ENCODE measurements around the gene LINGO1. TPM values are rescaled to one million over a fixed set of nuclear protein-coding genes. Genes with fewer than 3 reads are reported as not detected.

Gene LINGO1
- total and polyA plus RNA-seq, 9 of the 15 experiments (the other 6 are each of a cell fraction or from before 2014, with no cell fraction given), result 0.07 to 15.3 (median 2.1) TPM

DNA sequence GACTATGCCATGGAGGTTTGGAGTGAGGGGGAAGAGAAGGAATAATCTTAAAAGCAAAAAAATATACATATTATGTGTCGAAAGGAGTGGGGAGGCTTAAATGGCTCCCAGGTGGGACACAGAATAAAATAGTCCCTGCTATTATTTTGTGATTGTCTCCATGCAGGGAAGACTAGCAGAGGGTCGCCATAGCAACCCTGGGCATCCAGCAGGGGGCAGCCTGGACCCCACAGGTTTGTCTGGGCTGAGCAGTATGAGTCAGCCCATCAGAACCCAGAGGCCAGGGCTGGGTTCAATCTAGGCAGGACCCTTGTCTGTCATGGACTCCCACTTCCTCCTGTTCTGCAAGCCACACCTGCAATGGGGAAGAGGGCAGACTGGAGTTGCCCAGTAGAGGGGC lies 17.6 kb upstream of the LINGO1 start:
- Histone ChIP-seq H3K27me3 (ENCODE audit: control insufficient read depth in 2 of 2, insufficient read depth in 2 of 2, low read length in 2 of 2) (peaks cover 14 to 47% of the 10 kb centered on the region in 2 experiments), H3K9me1 (ENCODE audit: control insufficient read depth, insufficient read depth, low read length) (no peaks in the 10 kb centered on the region), H3K4me2 (ENCODE audit: insufficient read depth, low read length) (no peak overlapping the region), H3K27ac (ENCODE audit: extremely low read depth, low read depth, low read length) (no peak overlapping the region), H3K9ac (ENCODE audit: insufficient read depth in 1 of 2, low read depth in 2 of 2, low read length in 2 of 2) (no peak overlapping the region), H3K79me2 (ENCODE audit: control insufficient read depth, insufficient read depth, low read length) (no peaks in the 10 kb centered on the region), H3K9me3 (replicated peaks; ENCODE audit: control insufficient read depth, insufficient read depth, low read depth, low read length) (no peaks in the 10 kb centered on the region), H3K36me3 (ENCODE audit: control insufficient read depth, insufficient read depth, low read length) (no peaks in the 10 kb centered on the region), H2AFZ (ENCODE audit: low read depth, low read length) (no peak overlapping the region), H3K4me3 (no peak overlapping the region), H4K20me1 (replicated peaks; ENCODE audit: control insufficient read depth, insufficient read depth, low read length) (no peaks in the 10 kb centered on the region; the same call in none of the 2 replicates), H3K4me1 (replicated peaks in 1 of 2; ENCODE audit: control insufficient read depth in 2 of 2, insufficient read depth in 2 of 2, low read length in 2 of 2) (peaks cover 0 to 4% of the 10 kb centered on the region in 2 experiments; a peak in 2 of 5 replicates)
- ATAC-seq (peak; percentile 84), FAIRE-seq (peak; percentile 29), DNase-seq (ENCODE audit: extremely low read depth in 1 of 4, low spot score in 3 of 4) (peak; percentile 62 to 69 (median 68))
- CTCF ChIA-PET (ENCODE audit: low intra/inter-chr PET ratio), result interaction anchor here (1.2 kb wide), 1 partner anchor 171 kb away, joined by 5 read pairs; no protein-coding TSS in a partner anchor
- POLR2A ChIA-PET, result no interaction called here
- intact Hi-C loops (cut with micrococcal nuclease), result no loop called here
- 0% methylated on average over 2 of the region's 2 CpGs for WGBS (ENCODE audit: insufficient coverage, low coverage, missing lambda C conversion rate)
- BruUV-seq (replicated peaks), result no TSS peak
- in situ Hi-C loops (cut with MboI), result no loop called here
- peak in 1 of 2 experiments; percentile 53; a peak in 2 of 4 replicates for TF ChIP-seq RAD21 (CRISPR knock-in tag; conservative IDR thresholded peaks at IDR 0.05 in 1 of 2, IDR thresholded peaks at IDR 0.05 in 1 of 2)
- TF ChIP-seq CCAR2 (IDR thresholded peaks at IDR 0.05; ENCODE audit: low read depth, low read length), result no peak
- TF ChIP-seq JUND (IDR thresholded peaks at IDR 0.05; ENCODE audit: borderline replicate concordance, low read depth, low read length), result peak; percentile 58; the same call in 1 of the 2 replicates
- peak; percentile 47; the same call in 1 of the 3 replicates for TF ChIP-seq JUND (tag; IDR thresholded peaks at IDR 0.05; ENCODE audit: borderline replicate concordance, low read depth, low read length)
- TF ChIP-seq, protein P1, sequence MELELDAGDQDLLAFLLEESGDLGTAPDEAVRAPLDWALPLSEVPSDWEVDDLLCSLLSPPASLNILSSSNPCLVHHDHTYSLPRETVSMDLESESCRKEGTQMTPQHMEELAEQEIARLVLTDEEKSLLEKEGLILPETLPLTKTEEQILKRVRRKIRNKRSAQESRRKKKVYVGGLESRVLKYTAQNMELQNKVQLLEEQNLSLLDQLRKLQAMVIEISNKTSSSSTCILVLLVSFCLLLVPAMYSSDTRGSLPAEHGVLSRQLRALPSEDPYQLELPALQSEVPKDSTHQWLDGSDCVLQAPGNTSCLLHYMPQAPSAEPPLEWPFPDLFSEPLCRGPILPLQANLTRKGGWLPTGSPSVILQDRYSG (tag; conservative IDR thresholded peaks at IDR 0.05; ENCODE audit: low read depth), result no peak
- TF ChIP-seq, protein P2, sequence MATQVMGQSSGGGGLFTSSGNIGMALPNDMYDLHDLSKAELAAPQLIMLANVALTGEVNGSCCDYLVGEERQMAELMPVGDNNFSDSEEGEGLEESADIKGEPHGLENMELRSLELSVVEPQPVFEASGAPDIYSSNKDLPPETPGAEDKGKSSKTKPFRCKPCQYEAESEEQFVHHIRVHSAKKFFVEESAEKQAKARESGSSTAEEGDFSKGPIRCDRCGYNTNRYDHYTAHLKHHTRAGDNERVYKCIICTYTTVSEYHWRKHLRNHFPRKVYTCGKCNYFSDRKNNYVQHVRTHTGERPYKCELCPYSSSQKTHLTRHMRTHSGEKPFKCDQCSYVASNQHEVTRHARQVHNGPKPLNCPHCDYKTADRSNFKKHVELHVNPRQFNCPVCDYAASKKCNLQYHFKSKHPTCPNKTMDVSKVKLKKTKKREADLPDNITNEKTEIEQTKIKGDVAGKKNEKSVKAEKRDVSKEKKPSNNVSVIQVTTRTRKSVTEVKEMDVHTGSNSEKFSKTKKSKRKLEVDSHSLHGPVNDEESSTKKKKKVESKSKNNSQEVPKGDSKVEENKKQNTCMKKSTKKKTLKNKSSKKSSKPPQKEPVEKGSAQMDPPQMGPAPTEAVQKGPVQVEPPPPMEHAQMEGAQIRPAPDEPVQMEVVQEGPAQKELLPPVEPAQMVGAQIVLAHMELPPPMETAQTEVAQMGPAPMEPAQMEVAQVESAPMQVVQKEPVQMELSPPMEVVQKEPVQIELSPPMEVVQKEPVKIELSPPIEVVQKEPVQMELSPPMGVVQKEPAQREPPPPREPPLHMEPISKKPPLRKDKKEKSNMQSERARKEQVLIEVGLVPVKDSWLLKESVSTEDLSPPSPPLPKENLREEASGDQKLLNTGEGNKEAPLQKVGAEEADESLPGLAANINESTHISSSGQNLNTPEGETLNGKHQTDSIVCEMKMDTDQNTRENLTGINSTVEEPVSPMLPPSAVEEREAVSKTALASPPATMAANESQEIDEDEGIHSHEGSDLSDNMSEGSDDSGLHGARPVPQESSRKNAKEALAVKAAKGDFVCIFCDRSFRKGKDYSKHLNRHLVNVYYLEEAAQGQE (IDR thresholded peaks at IDR 0.05; ENCODE audit: borderline replicate concordance), result peak; percentile 41; the same call in 1 of the 2 replicates
- TF ChIP-seq, protein P2 (CRISPR knock-in tag; IDR thresholded peaks at IDR 0.05; ENCODE audit: low read depth), result no peak
- TF ChIP-seq, protein P3, sequence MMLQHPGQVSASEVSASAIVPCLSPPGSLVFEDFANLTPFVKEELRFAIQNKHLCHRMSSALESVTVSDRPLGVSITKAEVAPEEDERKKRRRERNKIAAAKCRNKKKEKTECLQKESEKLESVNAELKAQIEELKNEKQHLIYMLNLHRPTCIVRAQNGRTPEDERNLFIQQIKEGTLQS (IDR thresholded peaks at IDR 0.05), result peak; percentile 34; the same call in 1 of the 2 replicates
- TF ChIP-seq, protein P3 (CRISPR knock-in tag; conservative IDR thresholded peaks at IDR 0.05), result no peak
- 0 out of 2 replicates have a peak, but pooled peaks have one; percentile 41 for TF ChIP-seq BMI1 (IDR thresholded peaks at IDR 0.05; ENCODE audit: low read length)
- 0 out of 2 replicates have a peak, but pooled peaks have one; percentile 28 for TF ChIP-seq FOSL1 (tag; conservative IDR thresholded peaks at IDR 0.05)
- TF ChIP-seq DIDO1 (tag; IDR thresholded peaks at IDR 0.05; ENCODE audit: low read depth), result no peak
